Activated naive CD8-positive, alpha-beta T cell treated with anti-CD3 and anti-CD28 coated beads for 36 hours (primary cell): ENCODE data around the gene HS6ST3. TPM values are rescaled to one million over a fixed set of nuclear protein-coding genes. Genes with fewer than 3 reads are reported as not detected.
"Not testable (repeated sequence)": the region's sequence is repeated elsewhere in the genome, so short reads cannot be mapped to it uniquely, and the experiment has no call there.

Experiments used
- DNase-seq: peaks from one replicate; pipeline ENCODE4 v3.0.0; 2021
- H3K27ac Mint-ChIP-seq: one replicate; pipeline ENCODE4 v1.8.0; 2022; ENCODE audit warnings: mild to moderate bottlenecking, moderate library complexity, mixed read lengths
- H3K27me3 Mint-ChIP-seq: one replicate; pipeline ENCODE4 v1.8.0; 2022; ENCODE audit warnings: mild to moderate bottlenecking, mixed read lengths
- H3K36me3 Mint-ChIP-seq: one replicate; pipeline ENCODE4 v1.8.0; 2021; ENCODE audit warnings: mild to moderate bottlenecking, mixed read lengths
- H3K4me1 Mint-ChIP-seq: one replicate; pipeline ENCODE4 v1.8.0; 2021; ENCODE audit warnings: mixed read lengths
- H3K4me3 Mint-ChIP-seq: one replicate; pipeline ENCODE4 v1.8.0; 2022; ENCODE audit warnings: mild to moderate bottlenecking, moderate library complexity, mixed read lengths
- H3K9me3 Mint-ChIP-seq: one replicate; pipeline ENCODE4 v1.8.0; 2022; ENCODE audit warnings: mixed read lengths
- total RNA-seq, 2 experiments: library from RNA; stranded (reverse); gene quantifications; one replicate each; pipeline ENCODE4 v1.2.3, GENCODE V29; 2021

The HS6ST3 gene
- total RNA-seq, 2 experiments from 2014 or later: not detected

DNA sequence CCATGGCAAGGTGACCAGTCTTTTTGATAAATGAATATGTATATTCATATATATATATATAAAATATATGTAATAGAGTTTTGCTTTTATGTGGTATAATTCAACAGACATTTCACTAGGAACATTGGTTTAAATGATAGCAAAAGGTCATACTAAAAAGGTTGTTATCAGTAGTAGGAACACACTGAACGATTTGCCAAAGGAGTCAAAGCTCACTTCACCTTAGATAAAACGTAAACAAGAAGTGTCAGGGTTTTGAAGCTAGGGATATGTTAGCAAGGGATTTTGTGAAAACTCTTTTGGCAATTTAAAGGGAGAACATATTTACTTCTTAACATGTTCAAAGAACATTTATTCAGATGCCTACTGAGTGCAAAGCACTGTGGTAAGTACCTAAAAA is 8.0 kb upstream of the HS6ST3 start:
- Mint-ChIP-seq H3K27me3 (peaks cover 8% of the 10 kb centered on the region), H3K27ac (no peak overlapping the region), H3K9me3 (peaks cover 3% of the 10 kb centered on the region), H3K4me1 (no peaks in the 10 kb centered on the region), H3K36me3 (no peaks in the 10 kb centered on the region), H3K4me3 (no peak overlapping the region)
- DNase-seq: no peak

DNA sequence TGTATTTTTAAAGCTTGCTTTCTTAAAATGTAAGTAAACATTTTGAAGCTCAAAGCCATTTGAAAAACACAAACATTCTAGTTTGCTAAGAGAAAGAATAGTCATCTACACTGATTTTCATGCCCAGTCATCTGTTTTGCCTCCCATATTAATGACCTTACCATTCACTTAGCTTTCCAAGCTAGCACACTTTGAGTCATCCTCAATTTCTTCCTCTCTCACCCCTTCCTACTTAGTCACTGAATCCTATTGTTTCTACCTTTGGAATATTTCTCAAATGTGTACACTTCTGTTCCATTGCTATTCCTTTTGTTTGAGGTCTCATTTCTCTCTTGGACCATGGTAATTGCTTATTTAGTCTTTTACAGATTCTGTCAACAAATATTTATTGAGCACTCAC is 7.3 kb upstream of the HS6ST3 start:
- peaks cover 11% of the 10 kb centered on the region for H3K27me3 Mint-ChIP-seq
- H3K4me1 Mint-ChIP-seq: no peaks in the 10 kb centered on the region
- DNase-seq: no peak
- H3K36me3 Mint-ChIP-seq: no peaks in the 10 kb centered on the region
- H3K27ac Mint-ChIP-seq: no peak overlapping the region
- H3K9me3 Mint-ChIP-seq: peaks cover 3% of the 10 kb centered on the region
- no peak overlapping the region for H3K4me3 Mint-ChIP-seq

DNA sequence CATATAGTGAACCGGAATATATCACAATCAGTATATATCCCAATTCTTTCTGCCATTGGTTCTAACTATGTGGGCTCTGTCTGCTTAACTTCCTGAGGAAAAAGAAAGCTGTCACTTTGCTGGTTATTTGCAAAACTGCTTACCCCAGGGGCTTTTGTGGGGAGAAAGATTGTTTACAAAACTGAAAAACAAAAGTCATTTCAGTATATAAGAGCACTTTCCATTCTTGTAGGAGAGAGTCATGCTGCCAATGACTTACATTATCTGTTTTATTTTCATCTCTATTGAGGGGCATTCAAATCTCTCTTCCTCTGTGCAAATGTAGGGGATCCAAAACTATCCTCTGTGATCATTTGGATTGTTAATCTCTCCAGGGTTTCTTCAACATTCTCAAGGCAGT is 3.2 kb upstream of the HS6ST3 start:
- Mint-ChIP-seq H3K27me3 (peaks cover 36% of the 10 kb centered on the region), H3K4me3 (no peak overlapping the region), H3K4me1 (peaks cover 1% of the 10 kb centered on the region), H3K36me3 (no peaks in the 10 kb centered on the region), H3K27ac (no peak overlapping the region), H3K9me3 (no peaks in the 10 kb centered on the region)
- DNase-seq: no peak

DNA sequence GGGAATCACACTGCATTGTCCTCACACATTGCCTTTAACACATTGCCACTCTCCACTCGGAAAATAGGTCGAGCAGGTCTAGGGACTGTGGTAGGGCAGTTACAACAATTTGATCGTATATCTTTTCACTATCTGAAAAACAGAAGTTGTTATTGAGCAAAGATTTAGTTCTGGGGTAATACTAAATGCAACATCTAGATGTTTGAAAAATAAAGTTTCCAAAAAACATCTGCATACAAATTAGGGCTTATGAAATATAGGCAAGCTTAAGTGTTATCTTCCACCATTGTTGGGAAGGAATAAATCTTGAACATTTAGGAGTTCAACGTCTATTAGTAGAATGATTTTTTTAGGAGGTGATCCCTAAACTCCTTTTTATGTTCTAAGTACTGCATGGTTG is 768 bp upstream of the HS6ST3 start:
- Mint-ChIP-seq H3K27me3 (peaks cover 54% of the 10 kb centered on the region), H3K4me3 (no peak overlapping the region), H3K9me3 (no peaks in the 10 kb centered on the region), H3K4me1 (peaks cover 1% of the 10 kb centered on the region), H3K27ac (no peak overlapping the region), H3K36me3 (no peaks in the 10 kb centered on the region)
- no peak for DNase-seq

DNA sequence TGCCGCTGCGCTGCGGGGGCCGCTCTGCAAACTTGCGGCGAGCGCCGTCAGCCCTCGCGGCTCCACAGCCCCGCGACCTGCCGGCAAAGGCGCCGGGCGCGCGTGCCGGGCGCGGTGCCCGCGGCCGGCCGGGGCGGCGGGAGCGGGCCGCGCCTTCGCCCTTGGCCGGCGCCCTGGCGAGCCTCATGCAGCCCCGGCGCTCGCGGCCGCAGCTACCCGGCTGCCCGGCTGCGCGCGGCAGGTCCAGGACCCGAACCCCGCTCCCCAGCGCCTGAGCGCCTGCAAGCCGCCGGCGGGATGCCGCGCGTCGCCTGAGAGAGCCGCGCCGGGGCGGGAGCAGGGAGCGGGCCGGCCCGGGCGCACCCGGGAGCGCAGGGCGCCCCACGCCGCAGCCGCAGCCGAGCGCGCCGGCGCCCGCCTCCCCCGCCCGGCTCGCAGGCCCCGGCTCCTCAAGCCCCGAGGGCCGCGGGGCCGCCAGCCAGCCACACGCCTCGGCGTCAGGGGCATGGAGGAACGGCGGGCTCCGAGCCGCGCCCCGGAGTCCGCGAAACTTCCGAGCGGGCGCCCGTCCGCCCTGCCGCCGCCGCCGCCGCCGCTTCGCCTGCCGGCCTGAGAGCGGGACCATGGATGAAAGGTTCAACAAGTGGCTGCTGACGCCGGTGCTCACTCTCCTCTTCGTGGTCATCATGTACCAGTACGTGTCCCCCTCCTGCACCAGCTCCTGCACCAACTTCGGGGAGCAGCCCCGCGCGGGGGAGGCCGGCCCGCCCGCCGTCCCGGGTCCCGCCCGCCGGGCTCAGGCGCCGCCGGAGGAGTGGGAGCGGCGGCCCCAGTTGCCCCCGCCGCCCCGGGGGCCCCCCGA is 564 bp downstream of the HS6ST3 start:
- H3K27me3 Mint-ChIP-seq: peaks cover 63% of the 10 kb centered on the region
- H3K4me3 Mint-ChIP-seq: no peak overlapping the region
- H3K36me3 Mint-ChIP-seq: no peaks in the 10 kb centered on the region
- DNase-seq: peak; percentile 11
- H3K9me3 Mint-ChIP-seq: no peaks in the 10 kb centered on the region
- H3K4me1 Mint-ChIP-seq: peaks cover 1% of the 10 kb centered on the region
- H3K27ac Mint-ChIP-seq: no peak overlapping the region

DNA sequence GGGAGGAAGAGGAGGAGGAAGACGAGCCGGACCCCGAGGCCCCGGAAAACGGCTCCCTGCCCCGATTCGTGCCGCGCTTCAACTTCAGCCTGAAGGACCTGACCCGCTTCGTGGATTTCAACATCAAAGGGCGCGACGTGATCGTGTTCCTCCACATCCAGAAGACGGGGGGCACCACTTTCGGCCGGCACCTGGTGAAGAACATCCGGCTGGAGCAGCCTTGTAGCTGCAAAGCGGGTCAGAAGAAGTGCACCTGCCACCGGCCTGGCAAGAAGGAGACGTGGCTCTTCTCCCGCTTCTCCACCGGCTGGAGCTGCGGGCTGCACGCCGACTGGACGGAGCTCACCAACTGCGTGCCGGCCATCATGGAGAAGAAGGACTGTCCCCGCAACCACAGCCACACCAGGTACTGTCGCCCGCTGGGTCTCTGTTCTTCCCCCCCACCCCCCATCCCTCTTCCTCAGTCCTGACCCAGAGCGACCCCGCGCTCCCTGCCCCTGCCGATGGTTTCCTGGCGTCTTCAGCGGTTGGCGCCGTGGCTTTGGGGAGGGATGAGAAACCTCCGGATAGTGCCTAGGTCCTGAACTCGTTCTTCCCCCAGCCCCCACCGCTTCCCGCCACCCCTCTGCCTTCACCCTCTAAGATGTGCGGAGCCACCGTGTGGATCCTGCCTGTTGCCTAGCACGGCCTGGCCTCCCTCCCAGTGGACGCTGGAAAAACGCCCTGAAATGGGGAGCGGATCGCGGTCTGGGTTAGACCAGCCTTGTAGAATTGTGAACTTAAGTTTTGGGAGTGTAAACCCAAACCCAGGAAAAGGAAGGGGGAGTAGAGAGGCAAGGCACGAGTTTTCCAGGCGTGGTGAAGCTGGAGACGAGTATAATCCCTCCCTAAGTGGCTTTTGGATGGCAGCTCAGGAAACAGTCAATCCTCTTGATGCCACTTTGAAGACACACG is 1.5 kb downstream of the HS6ST3 start:
- no peaks in the 10 kb centered on the region for H3K9me3 Mint-ChIP-seq
- DNase-seq: no peak
- H3K36me3 Mint-ChIP-seq: no peaks in the 10 kb centered on the region
- H3K27ac Mint-ChIP-seq: no peak overlapping the region
- H3K27me3 Mint-ChIP-seq: peaks cover 64% of the 10 kb centered on the region
- no peak overlapping the region for H3K4me3 Mint-ChIP-seq
- H3K4me1 Mint-ChIP-seq: peaks cover 1% of the 10 kb centered on the region

DNA sequence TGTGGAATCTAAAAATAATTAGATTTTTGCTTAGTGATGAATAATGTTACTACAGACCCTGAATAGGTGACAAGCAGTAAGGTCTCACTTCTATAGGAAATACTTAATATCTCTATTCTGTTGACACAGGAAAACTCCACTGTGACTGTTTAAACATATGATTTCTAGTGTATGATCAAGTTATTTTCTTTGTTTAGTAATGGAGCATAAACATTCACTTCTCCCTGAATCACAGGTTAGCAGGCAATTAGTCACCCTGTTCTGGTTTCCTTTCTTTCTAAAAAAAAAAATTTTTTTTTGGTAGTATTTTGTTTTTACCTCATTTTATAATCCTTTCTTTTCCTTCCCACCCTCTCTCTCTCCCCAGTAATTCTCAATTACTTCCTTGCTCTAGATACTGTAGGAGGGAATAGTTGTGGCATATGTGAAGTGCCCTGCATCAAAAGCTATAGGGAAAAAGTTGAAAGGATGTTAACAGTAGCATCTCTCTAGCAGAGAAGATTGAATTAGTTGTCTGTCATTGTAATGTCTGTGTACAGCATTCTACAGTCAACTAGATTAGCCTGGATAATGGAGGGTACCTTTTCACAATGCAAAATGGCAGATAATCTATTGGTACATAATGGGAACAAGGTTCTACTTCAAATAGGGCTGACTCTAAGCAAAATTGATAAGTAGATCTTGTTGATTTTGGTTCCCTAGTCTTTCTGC is 3.5 kb downstream of the HS6ST3 start:
- Mint-ChIP-seq H3K4me1 (peaks cover 1% of the 10 kb centered on the region), H3K4me3 (no peak overlapping the region), H3K9me3 (no peaks in the 10 kb centered on the region), H3K27me3 (peaks cover 52% of the 10 kb centered on the region), H3K36me3 (no peaks in the 10 kb centered on the region), H3K27ac (no peak overlapping the region)
- DNase-seq: no peak

DNA sequence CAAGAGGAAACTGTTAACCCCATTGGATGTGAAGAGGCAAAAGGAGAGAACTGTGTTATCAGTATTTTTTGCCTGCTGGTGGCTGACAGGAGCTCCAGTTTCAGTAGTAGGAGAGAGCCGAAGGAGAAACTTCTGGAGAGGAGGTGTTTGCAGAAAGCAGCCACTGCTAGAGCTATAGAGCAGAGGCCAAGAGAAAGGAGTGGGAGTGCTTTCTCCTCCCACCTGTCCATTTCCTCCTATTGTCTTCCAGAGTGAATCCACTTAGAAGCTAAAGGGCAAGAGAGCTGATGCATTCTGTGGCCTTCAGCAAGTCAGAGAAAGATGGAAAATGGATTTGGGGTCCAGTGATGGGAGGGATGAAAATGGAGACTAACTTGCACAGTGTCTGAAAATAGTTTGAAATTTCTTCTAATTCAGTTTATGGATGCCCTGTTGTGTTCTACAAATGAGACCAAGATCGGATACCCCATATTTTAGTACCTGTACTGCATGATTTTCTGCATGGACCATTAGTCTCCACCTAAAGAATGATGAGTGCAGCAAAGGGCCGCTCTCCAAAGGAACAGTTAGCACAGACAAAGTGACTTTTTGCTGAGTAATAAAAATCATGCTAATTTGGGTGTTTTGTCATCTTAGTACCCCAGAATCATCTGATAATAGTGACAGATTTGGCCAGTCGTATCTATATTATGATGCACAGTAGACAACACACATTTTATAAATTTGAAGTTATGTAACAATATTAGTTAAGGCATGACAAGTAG is 10.7 kb downstream of the HS6ST3 start:
- no peak for DNase-seq
- Mint-ChIP-seq H3K9me3 (no peaks in the 10 kb centered on the region), H3K4me3 (no peak overlapping the region), H3K36me3 (no peaks in the 10 kb centered on the region), H3K27me3 (peaks cover 7% of the 10 kb centered on the region), H3K4me1 (no peaks in the 10 kb centered on the region), H3K27ac (no peak overlapping the region)

DNA sequence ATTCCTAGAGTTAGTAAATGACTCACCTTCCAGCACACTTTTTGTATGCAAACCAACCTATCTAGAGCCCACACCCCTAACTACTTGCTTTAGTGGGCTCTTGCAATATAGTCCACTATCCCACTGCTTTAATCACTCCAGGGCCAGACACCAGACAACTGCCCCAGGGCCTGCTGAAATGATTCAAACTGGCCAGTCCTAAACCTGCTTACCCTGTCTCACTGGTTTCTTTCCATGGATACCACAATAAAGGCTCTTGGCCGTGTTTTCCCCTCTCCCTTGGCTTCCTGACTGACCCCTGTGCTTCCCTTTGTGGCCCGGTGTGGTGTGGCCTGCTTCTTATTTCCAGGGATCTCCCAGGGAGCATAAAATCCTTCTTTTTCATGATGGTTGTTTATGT is 14.6 kb downstream of the HS6ST3 start:
- Mint-ChIP-seq H3K9me3 (peaks cover 17% of the 10 kb centered on the region), H3K27ac (no peak overlapping the region), H3K4me1 (no peaks in the 10 kb centered on the region), H3K36me3 (no peaks in the 10 kb centered on the region), H3K4me3 (no peak overlapping the region), H3K27me3 (peaks cover 7% of the 10 kb centered on the region)
- DNase-seq: no peak

DNA sequence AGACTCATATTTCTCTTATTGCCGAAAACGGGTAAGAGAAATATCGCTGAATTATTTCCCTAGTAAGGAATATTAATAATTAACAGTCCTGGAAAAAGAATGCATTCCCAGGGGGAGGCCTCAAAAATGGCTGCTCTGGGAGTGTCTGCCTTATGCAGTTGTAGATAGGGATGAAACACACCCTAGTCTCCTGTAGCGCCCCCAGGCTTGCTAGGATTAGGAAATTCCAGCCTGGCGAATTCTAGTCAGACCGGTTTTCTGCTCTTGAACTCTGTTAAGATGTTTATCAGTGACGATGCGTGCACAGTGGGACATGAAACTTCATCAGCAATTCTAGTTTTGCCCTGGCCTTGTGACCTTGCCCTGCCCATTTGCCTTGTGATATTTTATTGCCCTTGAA is 18.2 kb downstream of the HS6ST3 start:
- H3K4me1 Mint-ChIP-seq, H3K36me3 Mint-ChIP-seq, H3K27me3 Mint-ChIP-seq, H3K27ac Mint-ChIP-seq, DNase-seq, H3K4me3 Mint-ChIP-seq: not testable (repeated sequence)
- peaks cover 19% of the 10 kb centered on the region for H3K9me3 Mint-ChIP-seq

DNA sequence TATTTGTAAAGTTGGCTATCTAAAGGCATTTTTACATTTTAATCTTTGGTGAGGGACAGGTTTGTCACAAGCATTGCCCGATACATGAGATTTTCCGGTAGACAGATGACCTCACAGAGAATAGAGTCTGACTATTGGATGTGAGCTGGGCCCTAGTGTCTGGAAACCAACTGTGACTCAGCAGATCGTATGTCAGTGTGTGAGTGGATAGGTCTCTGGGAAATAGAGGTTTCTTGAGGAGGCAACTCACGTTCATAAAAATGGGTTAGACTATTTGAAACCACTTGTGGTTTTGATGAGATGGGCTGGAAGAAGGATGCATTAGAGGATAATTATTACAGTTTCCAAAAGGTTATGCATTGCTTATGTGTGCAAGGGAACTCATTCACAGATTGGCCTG is 19.2 kb downstream of the HS6ST3 start:
- H3K36me3 Mint-ChIP-seq: no peaks in the 10 kb centered on the region
- H3K4me3 Mint-ChIP-seq: no peak overlapping the region
- H3K27me3 Mint-ChIP-seq: peaks cover 4% of the 10 kb centered on the region
- no peak for DNase-seq
- H3K27ac Mint-ChIP-seq: no peak overlapping the region
- H3K9me3 Mint-ChIP-seq: peaks cover 19% of the 10 kb centered on the region
- no peaks in the 10 kb centered on the region for H3K4me1 Mint-ChIP-seq

DNA sequence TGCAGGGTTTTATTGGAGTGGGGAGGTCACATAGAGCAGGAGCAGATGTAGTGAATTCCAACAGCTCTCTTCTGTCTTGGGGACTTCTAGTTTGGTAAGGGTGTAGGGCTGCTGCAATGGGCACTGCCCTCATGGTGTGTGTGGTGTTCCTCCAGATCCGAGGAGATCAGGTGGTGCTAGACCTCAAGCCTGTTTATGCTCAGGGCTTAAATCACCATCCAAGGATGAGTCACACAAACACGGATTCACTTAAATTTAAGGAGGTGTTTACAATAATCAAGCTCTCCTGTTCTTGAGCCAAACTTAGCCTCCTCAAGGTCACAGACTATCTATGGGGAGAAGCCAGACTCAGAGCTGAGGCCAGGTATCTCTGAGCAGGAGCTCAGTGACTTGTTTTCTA is 23.0 kb downstream of the HS6ST3 start:
- H3K4me3 Mint-ChIP-seq: no peak overlapping the region
- H3K36me3 Mint-ChIP-seq: no peaks in the 10 kb centered on the region
- peaks cover 10% of the 10 kb centered on the region for H3K9me3 Mint-ChIP-seq
- no peak overlapping the region for H3K27ac Mint-ChIP-seq
- no peaks in the 10 kb centered on the region for H3K4me1 Mint-ChIP-seq
- no peak for DNase-seq
- no peaks in the 10 kb centered on the region for H3K27me3 Mint-ChIP-seq

DNA sequence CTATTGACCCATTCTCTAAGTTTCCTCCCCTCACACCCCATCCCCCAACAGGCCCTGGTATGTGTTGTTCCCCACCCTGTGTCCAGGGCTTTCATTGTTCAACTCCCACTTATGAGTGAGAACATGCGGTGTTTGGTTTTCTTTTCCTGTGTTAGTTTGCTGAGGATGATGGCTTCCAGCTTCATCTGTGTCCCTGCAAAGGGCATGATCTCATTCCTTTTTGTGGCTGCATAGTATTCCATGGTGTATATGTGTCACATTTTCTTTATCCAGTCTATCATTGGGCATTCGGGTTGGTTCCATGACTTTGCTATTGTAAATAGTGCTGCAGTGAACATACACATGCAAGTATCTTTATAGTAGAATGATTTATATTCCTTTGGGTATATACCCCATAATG is 25.5 kb downstream of the HS6ST3 start:
- H3K27ac Mint-ChIP-seq, H3K4me1 Mint-ChIP-seq, H3K9me3 Mint-ChIP-seq, H3K36me3 Mint-ChIP-seq, H3K27me3 Mint-ChIP-seq, H3K4me3 Mint-ChIP-seq, DNase-seq: not testable (repeated sequence)

DNA sequence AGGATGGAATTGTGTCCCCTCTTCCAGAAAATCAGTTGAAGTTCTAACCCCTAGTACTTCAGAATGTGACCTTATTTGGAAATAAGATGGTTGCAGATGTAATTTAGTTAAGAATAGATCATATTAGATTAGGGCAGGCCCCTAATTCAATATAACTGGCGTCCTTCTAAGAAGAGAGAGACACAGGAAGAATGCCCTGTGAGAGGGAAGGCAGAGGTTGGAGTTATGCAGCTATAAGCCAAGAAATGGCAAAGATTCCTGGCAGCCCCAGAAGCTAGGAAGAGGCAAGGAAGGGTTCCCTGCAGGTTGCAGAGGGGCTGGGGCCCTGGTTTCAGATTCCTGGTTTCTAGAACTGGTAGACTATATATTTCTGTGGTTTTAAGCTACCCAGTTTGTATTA is 30.0 kb downstream of the HS6ST3 start:
- Mint-ChIP-seq H3K36me3 (no peaks in the 10 kb centered on the region), H3K4me1 (no peaks in the 10 kb centered on the region), H3K9me3 (no peaks in the 10 kb centered on the region), H3K4me3 (no peak overlapping the region), H3K27me3 (no peaks in the 10 kb centered on the region), H3K27ac (no peak overlapping the region)
- no peak for DNase-seq
